Melanocyte of skin (primary cell): ENCODE results near the gene ARL13B. TPM values are rescaled to one million over a fixed set of nuclear protein-coding genes. Genes with fewer than 3 reads are reported as not detected.

ENCODE experiments used
- small RNA-seq, 2 donors: library from RNA; depleted of rRNA; stranded (forward); fragments of <200 nt; gene quantifications; one replicate each; pipeline ENCODE3, GENCODE V24; 2012
- total RNA-seq, 2 donors: library from RNA; depleted of rRNA; stranded (reverse); fragments of >200 nt; gene quantifications; 2 replicates each; pipeline ENCODE4 v1.2.3, GENCODE V29; 2012

ARL13B gene
- total RNA-seq = 10 to 100 TPM in 1 of 2 donors, 1 to 10 TPM in 1; 6.9 to 12.3 TPM

GRCh38 chr3:93979850-93980676 is at the start of gene ARL13B:
TSS of gene ARL13B (plus strand) at chr3:93980155. CDS start at chr3:93980424, 269 bp downstream.

GRCh38 chr3:93973131-93974126 is 6.5 kb upstream of the ARL13B start, which contains the start of gene PROS1:
TSS of gene PROS1 (minus strand) at chr3:93973896. CDS start at chr3:93973749, 147 bp downstream.

GRCh38 chr3:94028093-94028837 is 48.3 kb downstream of the ARL13B start, which contains the start of gene STX19:
TSS of gene STX19 (minus strand) at chr3:94028597. CDS start at chr3:94015269, 13,328 bp downstream.

GRCh38 chr3:94062513-94063404 is 82.8 kb downstream of the ARL13B start, which contains the start of the genes DHFR2 and NSUN3:
TSS of gene DHFR2 (minus strand) at chr3:94062916. CDS start at chr3:94061511, 1,405 bp downstream.
TSS of gene NSUN3 (plus strand) at chr3:94063061. CDS start at chr3:94063127, 66 bp downstream.

Small RNA genes within 50 kb of the gene (small RNA-seq; reads per million reads assigned to genes)
- 0 reads per million in 2 donors for gene RF00019
- 0 reads per million in 2 donors for gene RNU6-511P

Other genes starting within 250 kb of the ARL13B start
- 10 to 100 TPM; 64.6 to 70.2 TPM for gene PROS1, start 6.3 kb upstream of the ARL13B start, total RNA-seq
- gene STX19, start 48.4 kb downstream of the ARL13B start, total RNA-seq = not detected
- gene DHFR2, start 82.8 kb downstream of the ARL13B start, total RNA-seq = 1 to 10 TPM; 5.7 to 10.0 TPM
- 10 to 100 TPM; 13.1 to 14.0 TPM for gene NSUN3, start 82.9 kb downstream of the ARL13B start, total RNA-seq